Esophagus squamous epithelium (tissue), 5 donors: Measurements from ENCODE around the gene LPAR2. TPM values are rescaled to one million over a fixed set of nuclear protein-coding genes. Genes with fewer than 3 reads are reported as not detected.

Source experiments
- DNase-seq: peaks from one replicate; lab custom pipeline; 2025; lab: John Stamatoyannopoulos, UW
- H3K27ac ChIP-seq, 4 donors: fragments of 200-600 bp; sonication (generic); one replicate each; pipeline ENCODE4 v1.5.1; 2016 to 2019; ENCODE audit warnings: mild to moderate bottlenecking in 1 of 4
- H3K27me3 ChIP-seq, 4 donors: fragments of 200-600 bp; sonication (generic); 1 replicate in 3 of 4; 2 replicates in 1 of 4; pipeline versions ENCODE4 v1.5.1 to v1.6.0; 2017 to 2021; ENCODE audit warnings: antibody characterized with exemption in 1 of 4
- H3K36me3 ChIP-seq, 3 donors: fragments of 200-600 bp; sonication (generic); one replicate each; pipeline ENCODE4 v1.5.1; 2016 to 2019
- H3K4me1 ChIP-seq, 3 donors: fragments of 200-600 bp; sonication (generic); one replicate each; pipeline ENCODE4 v1.5.1; 2017 to 2019
- H3K4me3 ChIP-seq, 4 donors: fragments of 200-600 bp; sonication (generic); 1 replicate in 3 of 4; 2 replicates in 1 of 4; pipeline ENCODE4 v1.5.1; 2016 to 2019; ENCODE audit warnings: mild to moderate bottlenecking in 2 of 4, moderate library complexity in 1 of 4
- H3K9me3 ChIP-seq, 3 donors: fragments of 200-600 bp; sonication (generic); one replicate each; pipeline ENCODE4 v1.5.1; 2016 to 2019
- POLR2A ChIP-seq, 4 donors: fragments of 450-650 bp; IDR thresholded peaks; one replicate each; pipeline ENCODE4 v1.6.1; 2017; ENCODE audit warnings: antibody characterized with exemption in 4 of 4, mild to moderate bottlenecking in 4 of 4, moderate library complexity in 3 of 4
- WGBS, 2 donors: methylation state at CpG; one replicate each; pipeline ENCODE4 v1.1.5; 2018; 5-methylcytosine and 5-hydroxymethylcytosine counted together
- intact Hi-C: fragments of 100-400 bp; cut with DNase I; formaldehyde crosslinking; loops from one replicate; pipeline ENCODE4 v1.15.0; 2022
- total RNA-seq, 4 donors: library from RNA; depleted of rRNA; stranded (reverse); fragments of >200 nt; gene quantifications; one replicate each; pipeline ENCODE4 v1.1.0, GENCODE V29; 2016
- TF ChIP-seq, protein P1 (sequence below), 6 experiments: fragments of 450-650 bp in 4 of 6; fragments of 200-600 bp in 2 of 6; sonication (generic) in 2 of 6; IDR thresholded peaks; one replicate each; pipeline ENCODE4 v1.5.1; 2016 to 2019; ENCODE audit warnings: antibody characterized with exemption in 6 of 6, mild to moderate bottlenecking in 4 of 6, moderate library complexity in 4 of 6
- donor health status: DM: yes; HTN: yes; CAD: no.

LPAR2 gene
- total RNA-seq, 4 donors from 2014 or later: 7.6 to 13.1 (median 9.5) TPM

- peak overlapping the region in 2 of 4 donors; percentile 91 to 92 for H3K27ac ChIP-seq
- H3K4me1 ChIP-seq: peaks cover 10 to 28% (median 11%) of the 10 kb centered on the region in 3 donors
- TF ChIP-seq, protein P1, sequence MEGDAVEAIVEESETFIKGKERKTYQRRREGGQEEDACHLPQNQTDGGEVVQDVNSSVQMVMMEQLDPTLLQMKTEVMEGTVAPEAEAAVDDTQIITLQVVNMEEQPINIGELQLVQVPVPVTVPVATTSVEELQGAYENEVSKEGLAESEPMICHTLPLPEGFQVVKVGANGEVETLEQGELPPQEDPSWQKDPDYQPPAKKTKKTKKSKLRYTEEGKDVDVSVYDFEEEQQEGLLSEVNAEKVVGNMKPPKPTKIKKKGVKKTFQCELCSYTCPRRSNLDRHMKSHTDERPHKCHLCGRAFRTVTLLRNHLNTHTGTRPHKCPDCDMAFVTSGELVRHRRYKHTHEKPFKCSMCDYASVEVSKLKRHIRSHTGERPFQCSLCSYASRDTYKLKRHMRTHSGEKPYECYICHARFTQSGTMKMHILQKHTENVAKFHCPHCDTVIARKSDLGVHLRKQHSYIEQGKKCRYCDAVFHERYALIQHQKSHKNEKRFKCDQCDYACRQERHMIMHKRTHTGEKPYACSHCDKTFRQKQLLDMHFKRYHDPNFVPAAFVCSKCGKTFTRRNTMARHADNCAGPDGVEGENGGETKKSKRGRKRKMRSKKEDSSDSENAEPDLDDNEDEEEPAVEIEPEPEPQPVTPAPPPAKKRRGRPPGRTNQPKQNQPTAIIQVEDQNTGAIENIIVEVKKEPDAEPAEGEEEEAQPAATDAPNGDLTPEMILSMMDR (IDR thresholded peaks at IDR 0.05): no peak
- no peak for TF ChIP-seq POLR2A (IDR thresholded peaks at IDR 0.05)
- peak overlapping the region in 3 of 4 donors; percentile 67 to 85 (median 71) for H3K4me3 ChIP-seq
- intact Hi-C loops: no loop called here
- WGBS, 2 donors: 87 to 91% methylated on average over 19 to 36 of the region's 48 CpGs
- H3K27me3 ChIP-seq: peaks cover 0 to 9% (median 0%) of the 10 kb centered on the region in 4 donors
- no peak for DNase-seq
- peaks cover 0 to 23% (median 0%) of the 10 kb centered on the region in 3 donors for H3K36me3 ChIP-seq
- no peaks in the 10 kb centered on the region for H3K9me3 ChIP-seq
Measured at GRCh38 chr19:19626516-19627472, 1.2 kb downstream of the LPAR2 start.

DNA sequence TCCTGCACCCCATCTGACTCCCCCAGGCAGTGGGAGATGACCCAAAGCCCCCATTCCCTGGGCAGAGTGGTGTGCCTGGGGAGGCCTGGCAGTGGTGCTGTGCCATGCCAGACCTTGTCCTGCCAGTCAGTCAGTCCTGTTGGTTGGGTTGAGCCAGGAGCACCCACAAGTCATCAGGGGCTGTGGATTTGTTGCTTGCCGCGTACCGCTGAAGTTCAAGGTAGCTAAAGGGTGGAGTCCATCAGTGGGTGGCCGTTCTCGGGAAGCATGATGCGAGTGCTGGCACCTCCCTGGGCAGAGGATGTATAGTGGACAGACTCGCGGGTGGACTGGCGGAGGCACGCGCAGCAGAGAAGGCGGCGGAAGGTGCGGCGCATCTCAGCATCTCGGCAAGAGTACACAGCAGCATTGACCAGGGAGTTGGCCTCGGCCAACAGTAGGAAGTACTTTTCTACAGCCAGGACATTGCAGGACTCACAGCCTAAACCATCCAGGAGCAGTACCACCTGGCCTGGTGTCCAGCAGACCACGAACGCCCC lies 3.9 kb downstream of the LPAR2 start:
- no peaks in the 10 kb centered on the region for H3K9me3 ChIP-seq
- 84 to 88% methylated on average over 3 to 11 of the region's 19 CpGs for WGBS, 2 donors
- peaks cover 0 to 9% (median 0%) of the 10 kb centered on the region in 4 donors for H3K27me3 ChIP-seq
- intact Hi-C loops: no loop called here
- peaks cover 11 to 31% (median 11%) of the 10 kb centered on the region in 3 donors for H3K4me1 ChIP-seq
- H3K4me3 ChIP-seq: no peak overlapping the region
- no peak for DNase-seq
- H3K36me3 ChIP-seq: peaks cover 0 to 17% (median 0%) of the 10 kb centered on the region in 3 donors
- no peak overlapping the region for H3K27ac ChIP-seq
- no peak for TF ChIP-seq POLR2A (IDR thresholded peaks at IDR 0.05)
- TF ChIP-seq, protein P1 (IDR thresholded peaks at IDR 0.05): no peak

DNA sequence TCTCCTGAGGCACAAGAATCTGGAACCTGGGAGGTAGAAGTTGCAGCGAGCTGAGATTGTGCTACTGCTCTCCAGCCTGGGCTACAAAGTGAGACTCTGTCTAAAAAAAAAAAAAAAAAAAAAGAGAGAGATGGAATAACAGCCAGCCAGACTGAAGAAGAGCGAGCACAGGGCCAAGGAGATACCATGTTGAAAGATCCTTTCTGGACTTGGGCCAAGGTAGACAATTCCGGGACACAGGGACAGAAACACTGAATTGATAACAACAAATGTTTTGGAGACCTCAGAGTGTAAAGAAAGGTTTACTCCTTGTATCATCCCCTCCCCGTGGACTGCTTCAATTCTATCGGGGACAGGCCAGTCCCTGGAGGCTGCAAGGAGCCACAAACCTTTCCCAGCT lies 4.6 kb downstream of the LPAR2 start:
- H3K27me3 ChIP-seq: peaks cover 0 to 12% (median 0%) of the 10 kb centered on the region in 4 donors
- peaks cover 10 to 31% (median 14%) of the 10 kb centered on the region in 3 donors for H3K4me1 ChIP-seq
- WGBS, 2 donors: 88 to 94% methylated on average over 5 of the region's 5 CpGs
- no peak for TF ChIP-seq POLR2A (IDR thresholded peaks at IDR 0.05)
- TF ChIP-seq, protein P1 (IDR thresholded peaks at IDR 0.05): no peak
- DNase-seq: no peak
- H3K4me3 ChIP-seq: no peak overlapping the region
- H3K27ac ChIP-seq: no peak overlapping the region
- intact Hi-C loops: no loop called here
- H3K36me3 ChIP-seq: peaks cover 0 to 17% (median 0%) of the 10 kb centered on the region in 3 donors
- H3K9me3 ChIP-seq: no peaks in the 10 kb centered on the region

- Histone ChIP-seq H3K4me3 (no peak overlapping the region), H3K4me1 (peaks cover 6 to 17% (median 11%) of the 10 kb centered on the region in 3 donors), H3K9me3 (no peaks in the 10 kb centered on the region), H3K27me3 (peaks cover 0 to 34% (median 0%) of the 10 kb centered on the region in 4 donors), H3K27ac (no peak overlapping the region), H3K36me3 (peaks cover 0 to 17% (median 0%) of the 10 kb centered on the region in 3 donors)
- 72 to 81% methylated on average over 6 to 7 of the region's 7 CpGs for WGBS, 2 donors
- intact Hi-C loops: no loop called here
- no peak for DNase-seq
- no peak for TF ChIP-seq POLR2A (IDR thresholded peaks at IDR 0.05)
Measured at GRCh38 chr19:19619849-19620210, 8.2 kb downstream of the LPAR2 start.

DNA sequence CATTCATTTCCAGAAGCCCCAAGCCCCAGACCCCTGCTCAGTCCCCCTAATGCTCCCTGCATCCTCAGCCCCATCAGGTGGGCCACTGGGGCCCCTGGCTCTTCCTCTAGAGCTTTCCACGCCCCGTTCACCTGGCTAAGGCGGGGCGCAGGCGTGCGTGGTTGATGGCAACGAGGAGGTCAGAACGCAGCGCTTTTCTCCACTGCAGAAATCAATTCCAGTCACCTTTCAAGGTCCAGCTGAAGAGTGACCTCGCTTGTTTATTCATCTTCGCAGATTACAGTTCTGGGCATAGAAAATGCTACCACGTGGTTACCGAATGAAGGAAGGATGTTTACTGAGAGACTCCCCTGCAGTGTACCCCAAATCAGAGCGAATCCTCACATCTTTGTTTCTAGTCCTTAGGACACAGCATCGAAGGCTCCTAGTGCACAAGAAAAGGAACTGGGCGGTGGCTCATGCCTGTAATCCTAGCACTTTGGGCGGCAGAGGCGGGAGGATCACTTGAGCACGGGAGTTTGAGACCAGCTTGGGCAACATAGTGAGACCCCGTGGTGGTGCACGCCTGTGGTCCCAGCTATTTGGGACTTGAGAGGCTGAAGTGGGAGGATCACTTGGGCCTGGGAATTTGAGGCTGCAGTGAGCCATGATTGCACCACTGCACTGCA lies 8.7 kb downstream of the LPAR2 start:
- H3K4me3 ChIP-seq: peak overlapping the region in 3 of 4 donors; percentile 39 to 66 (median 52)

More for the DNA sequence above, 8.7 kb downstream of the LPAR2 start:
- no peak for TF ChIP-seq POLR2A (IDR thresholded peaks at IDR 0.05)
- TF ChIP-seq, protein P1 (IDR thresholded peaks at IDR 0.05): no peak
- H3K36me3 ChIP-seq: peaks cover 0 to 14% (median 0%) of the 10 kb centered on the region in 3 donors
- intact Hi-C loops: no loop called here
- WGBS, 2 donors: 61 to 91% methylated on average over 3 to 7 of the region's 21 CpGs
- H3K4me1 ChIP-seq: peaks cover 6 to 17% (median 11%) of the 10 kb centered on the region in 3 donors
- H3K27ac ChIP-seq: no peak overlapping the region
- H3K27me3 ChIP-seq: peaks cover 0 to 34% (median 0%) of the 10 kb centered on the region in 4 donors
- no peaks in the 10 kb centered on the region for H3K9me3 ChIP-seq
- no peak for DNase-seq
